Measurements from ENCODE around the gene DUSP3.

- no peak for TF ChIP-seq CTCF (IDR thresholded peaks at IDR 0.05)
- no peak for TF ChIP-seq ZFX (IDR thresholded peaks at IDR 0.05; ENCODE audit: borderline replicate concordance)
Observed at GRCh38 chr17:43728081-43728480, 50.7 kb downstream of the DUSP3 start.

Measured in 22Rv1 (cell line).